Measurements from ENCODE around the gene CDC34. TPM values are rescaled to one million over a fixed set of nuclear protein-coding genes. Genes with fewer than 3 reads are reported as not detected.

CDC34 gene
- total and polyA plus RNA-seq, 2 experiments from 2014 or later: 207 to 247 TPM

GRCh38 chr19:522726-523125 lies 8.8 kb upstream of the CDC34 start:
- TF ChIP-seq CTCF (IDR thresholded peaks at IDR 0.05; ENCODE audit: low read depth, low read length): no peak

GRCh38 chr19:524062-524674 lies 7.4 kb upstream of the CDC34 start:
- Histone ChIP-seq H3K27ac (no peak overlapping the region), H3K9me3 (ENCODE audit: low read depth) (no peaks in the 10 kb centered on the region), H3K4me3 (no peak overlapping the region), H3K4me1 (ENCODE audit: low read depth) (no peaks in the 10 kb centered on the region), H3K36me3 (no peaks in the 10 kb centered on the region), H3K27me3 (no peaks in the 10 kb centered on the region)
- no peak for DNase-seq (ENCODE audit: low read depth in 1 of 2, low spot score in 1 of 2)
- no peak for TF ChIP-seq CTCF (IDR thresholded peaks at IDR 0.05; ENCODE audit: low read depth, low read length)

More at GRCh38 chr19:522726-523125, 8.8 kb upstream of the CDC34 start:
- no peak for DNase-seq (ENCODE audit: low read depth in 1 of 2, low spot score in 1 of 2)
- no peak overlapping the region for H3K27ac ChIP-seq
- no peaks in the 10 kb centered on the region for H3K4me1 ChIP-seq (ENCODE audit: low read depth)
- H3K27me3 ChIP-seq: no peaks in the 10 kb centered on the region
- no peaks in the 10 kb centered on the region for H3K36me3 ChIP-seq
- H3K4me3 ChIP-seq: no peak overlapping the region
- H3K9me3 ChIP-seq (ENCODE audit: low read depth): no peaks in the 10 kb centered on the region

- no peak overlapping the region for H3K27ac ChIP-seq
- H3K9me3 ChIP-seq (ENCODE audit: low read depth): no peaks in the 10 kb centered on the region
- H3K4me1 ChIP-seq (ENCODE audit: low read depth): no peaks in the 10 kb centered on the region
- no peaks in the 10 kb centered on the region for H3K27me3 ChIP-seq
- H3K4me3 ChIP-seq: no peak overlapping the region
- no peak for TF ChIP-seq CTCF (IDR thresholded peaks at IDR 0.05; ENCODE audit: low read depth, low read length)
- no peaks in the 10 kb centered on the region for H3K36me3 ChIP-seq
- DNase-seq (ENCODE audit: low read depth in 1 of 2, low spot score in 1 of 2): no peak
These were observed 6.5 kb upstream of the CDC34 start for GRCh38 chr19:525029-525428.

GRCh38 chr19:525857-526419 lies 5.6 kb upstream of the CDC34 start:
- H3K36me3 ChIP-seq: no peaks in the 10 kb centered on the region
- no peaks in the 10 kb centered on the region for H3K4me1 ChIP-seq (ENCODE audit: low read depth)
- no peak overlapping the region for H3K4me3 ChIP-seq
- no peaks in the 10 kb centered on the region for H3K27me3 ChIP-seq
- H3K27ac ChIP-seq: no peak overlapping the region
- H3K9me3 ChIP-seq (ENCODE audit: low read depth): no peaks in the 10 kb centered on the region
- DNase-seq (ENCODE audit: low read depth in 1 of 2, low spot score in 1 of 2): no peak
- TF ChIP-seq CTCF (IDR thresholded peaks at IDR 0.05; ENCODE audit: low read depth, low read length): no peak

GRCh38 chr19:530134-531008 lies 1.2 kb upstream of the CDC34 start:
- no peaks in the 10 kb centered on the region for H3K36me3 ChIP-seq
- TF ChIP-seq CTCF (IDR thresholded peaks at IDR 0.05; ENCODE audit: low read depth, low read length): no peak
- H3K27me3 ChIP-seq: no peaks in the 10 kb centered on the region
- peak overlapping the region; percentile 93 for H3K27ac ChIP-seq
- no peaks in the 10 kb centered on the region for H3K9me3 ChIP-seq (ENCODE audit: low read depth)
- peak overlapping the region; percentile 96 for H3K4me3 ChIP-seq
- no peak for DNase-seq (ENCODE audit: low read depth in 1 of 2, low spot score in 1 of 2)
- peaks cover 9% of the 10 kb centered on the region for H3K4me1 ChIP-seq (ENCODE audit: low read depth)

All from cardiac muscle cell (in vitro differentiated cells and primary cell).